GM23338 (cell line): Measurements from ENCODE around the gene TRIM14.

Experiments used
- CREB1 ChIP-seq: fragments of 250-450 bp; sonication (Bioruptor Pico); IDR thresholded peaks from 2 replicates; pipeline ENCODE4 v1.5.0; 2020; ENCODE audit warnings: low read depth, mild to moderate bottlenecking, moderate library complexity
- CTCF ChIP-seq, 2 experiments: fragments of 200-600 bp in 1 of 2; sonication (generic) in 1 of 2; conservative IDR thresholded peaks; 2 replicates each; pipeline versions ENCODE4 v1.5.1 to v1.6.1; 2016 to 2017; ENCODE audit warnings: antibody characterized with exemption in 2 of 2, low read depth in 2 of 2, mild to moderate bottlenecking in 2 of 2, moderate library complexity in 1 of 2
- EZH2 ChIP-seq: fragments of 200-600 bp; sonication (generic); IDR thresholded peaks from one replicate; pipeline ENCODE4 v1.8.0; 2017; ENCODE audit warnings: antibody characterized with exemption, mild to moderate bottlenecking, low read depth; ENCODE audit not compliant: unreplicated experiment
- EZH2phosphoT487 ChIP-seq: fragments of 200-600 bp; sonication (generic); IDR thresholded peaks from one replicate; pipeline ENCODE4 v1.8.1; 2018; ENCODE audit warnings: antibody characterized with exemption; ENCODE audit not compliant: unreplicated experiment
- JUNB ChIP-seq: IDR thresholded peaks from one replicate; pipeline ENCODE4 v1.6.1; 2016; ENCODE audit warnings: antibody characterized with exemption; ENCODE audit not compliant: unreplicated experiment
- NANOG ChIP-seq: IDR thresholded peaks from 2 replicates; pipeline ENCODE4 v1.6.1; 2016; ENCODE audit warnings: antibody characterized with exemption, borderline replicate concordance
- POLR2AphosphoS5 ChIP-seq: IDR thresholded peaks from 2 replicates; pipeline ENCODE4 v1.6.1; 2016; ENCODE audit warnings: antibody characterized with exemption, low read depth
- REST ChIP-seq: IDR thresholded peaks from one replicate; pipeline ENCODE4 v1.6.1; 2018; ENCODE audit warnings: antibody characterized with exemption; ENCODE audit not compliant: unreplicated experiment
- STAT1 ChIP-seq: IDR thresholded peaks from one replicate; pipeline ENCODE4 v1.6.1; 2016; ENCODE audit warnings: antibody characterized with exemption; ENCODE audit not compliant: unreplicated experiment
- ZNF462 ChIP-seq: fragments of 250-450 bp; sonication (Bioruptor Pico); IDR thresholded peaks from 2 replicates; pipeline ENCODE4 v1.5.0; 2020; ENCODE audit warnings: mild to moderate bottlenecking, moderate library complexity

- TF ChIP-seq CTCF (conservative IDR thresholded peaks at IDR 0.05; ENCODE audit: low read depth in 2 of 2) (no peak), POLR2AphosphoS5 (no peak), EZH2 (no peak), EZH2phosphoT487 (no peak), JUNB (no peak), ZNF462 (CRISPR knock-in tag) (no peak), STAT1 (no peak), REST (no peak), NANOG (no peak), CREB1 (CRISPR knock-in tag) (no peak)
Observed at GRCh38 chr9:98095401-98095800, 23.6 kb downstream of the TRIM14 start.
